Naive B cell (primary cell): ENCODE results near the gene DNAH12. TPM values are rescaled to one million over a fixed set of nuclear protein-coding genes. Genes with fewer than 3 reads are reported as not detected.
"Not testable (repeated sequence)": the region's sequence is repeated elsewhere in the genome, so short reads cannot be mapped to it uniquely, and the experiment has no call there.

ENCODE experiments used
- ATAC-seq, 2 donors: fragments of 150-1000 bp; cut with Tn5 transposase; 2 replicates each; pipeline ENCODE4 v1.10.0; 2021; ENCODE audit warnings: low read depth in 2 of 2, mild to moderate bottlenecking in 2 of 2, moderate library complexity in 2 of 2
- DNase-seq: peaks from one replicate; pipeline ENCODE4 v3.0.0; 2022
- H3K27ac Mint-ChIP-seq, 6 donors: one replicate each; pipeline ENCODE4 v1.8.0; 2020 to 2022; ENCODE audit warnings: mild to moderate bottlenecking in 6 of 6, mixed read lengths in 6 of 6, moderate library complexity in 5 of 6, inconsistent platforms in 2 of 6
- H3K27me3 Mint-ChIP-seq, 3 donors: one replicate each; pipeline ENCODE4 v1.8.0; 2021 to 2022; ENCODE audit warnings: mixed read lengths in 3 of 3, mild to moderate bottlenecking in 1 of 3
- H3K36me3 Mint-ChIP-seq, 2 donors: one replicate each; pipeline ENCODE4 v1.8.0; 2020 to 2022; ENCODE audit warnings: mixed read lengths in 2 of 2, inconsistent platforms in 1 of 2, mild to moderate bottlenecking in 1 of 2
- H3K4me1 Mint-ChIP-seq, 3 donors: one replicate each; pipeline ENCODE4 v1.8.0; 2020 to 2022; ENCODE audit warnings: mixed read lengths in 3 of 3, inconsistent platforms in 1 of 3, mild to moderate bottlenecking in 1 of 3, moderate library complexity in 1 of 3
- H3K4me3 Mint-ChIP-seq, 8 donors: one replicate each; pipeline ENCODE4 v1.8.0; 2020 to 2022; ENCODE audit warnings: mild to moderate bottlenecking in 8 of 8, mixed read lengths in 8 of 8, moderate library complexity in 8 of 8, inconsistent platforms in 2 of 8
- H3K9me3 Mint-ChIP-seq, 7 donors: one replicate each; pipeline ENCODE4 v1.8.0; 2020 to 2022; ENCODE audit warnings: mixed read lengths in 7 of 7, mild to moderate bottlenecking in 5 of 7, inconsistent platforms in 2 of 7, moderate library complexity in 1 of 7
- polyA plus RNA-seq, 6 donors: library from polyadenylated mRNA; unstranded; fragments of 300-500 nt; fragmentation: Illumina TruSeq; gene quantifications; one replicate each; pipeline ENCODE4 v1.2.3, GENCODE V29; 2021; ENCODE audit warnings: low read depth in 6 of 6

The DNAH12 gene
- polyA plus RNA-seq, 6 donors from 2014 or later = 0.11 to 0.71 TPM; not detected in 4

DNA sequence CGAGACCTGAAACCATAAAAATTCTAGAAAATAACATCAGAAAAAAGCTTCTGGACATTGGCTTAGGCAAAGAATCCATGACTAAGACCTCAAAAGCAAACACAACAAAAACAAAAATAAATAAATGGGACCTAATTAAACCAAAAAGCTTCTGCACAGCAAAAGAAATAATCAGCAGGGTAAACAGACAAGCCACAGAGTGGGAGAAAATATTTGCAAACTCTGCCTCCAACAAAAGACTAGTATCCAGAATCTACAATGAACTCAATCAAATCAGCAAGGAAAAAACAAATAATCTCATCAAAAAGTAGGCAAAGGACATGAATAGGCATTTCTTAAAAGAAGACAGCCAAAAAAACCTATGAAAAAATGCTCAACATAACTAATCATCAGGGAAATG lies 59.6 kb downstream of the DNAH12 start:
- no peaks in the 10 kb centered on the region for H3K27me3 Mint-ChIP-seq
- no peak for DNase-seq
- peaks cover 0 to 5% (median 2%) of the 10 kb centered on the region in 7 donors for H3K9me3 Mint-ChIP-seq
- ATAC-seq = no peak
- no peak overlapping the region for H3K27ac Mint-ChIP-seq
- H3K4me3 Mint-ChIP-seq = no peak overlapping the region
- no peaks in the 10 kb centered on the region for H3K4me1 Mint-ChIP-seq
- H3K36me3 Mint-ChIP-seq = no peaks in the 10 kb centered on the region

DNA sequence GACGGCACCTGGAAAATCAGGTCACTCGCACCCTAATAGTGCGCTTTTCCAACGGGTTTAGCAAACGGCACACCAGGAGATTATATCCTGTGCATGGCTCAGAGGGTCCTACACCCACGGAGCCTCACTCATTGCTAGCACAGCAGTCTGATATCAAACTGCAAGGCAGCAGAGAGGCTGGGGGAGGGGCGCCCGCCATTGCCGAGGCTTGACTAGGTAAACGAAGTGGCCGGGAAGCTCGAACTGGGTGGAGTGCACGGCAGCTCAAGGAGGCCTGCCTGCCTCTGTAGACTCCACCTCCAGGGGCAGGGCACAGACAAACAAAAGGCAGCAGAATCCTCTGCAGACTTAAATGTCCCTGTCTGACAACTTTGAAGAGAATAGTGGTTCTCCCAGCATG lies 67.0 kb downstream of the DNAH12 start:
- peaks cover 5 to 26% (median 13%) of the 10 kb centered on the region in 7 donors for H3K9me3 Mint-ChIP-seq
- H3K27me3 Mint-ChIP-seq, DNase-seq, H3K4me1 Mint-ChIP-seq, H3K4me3 Mint-ChIP-seq, ATAC-seq: not testable (repeated sequence)
- peaks cover 0 to 14% of the 10 kb centered on the region in 2 donors for H3K36me3 Mint-ChIP-seq
- peak overlapping the region in 1 of 6 donors; percentile 42 for H3K27ac Mint-ChIP-seq

DNA sequence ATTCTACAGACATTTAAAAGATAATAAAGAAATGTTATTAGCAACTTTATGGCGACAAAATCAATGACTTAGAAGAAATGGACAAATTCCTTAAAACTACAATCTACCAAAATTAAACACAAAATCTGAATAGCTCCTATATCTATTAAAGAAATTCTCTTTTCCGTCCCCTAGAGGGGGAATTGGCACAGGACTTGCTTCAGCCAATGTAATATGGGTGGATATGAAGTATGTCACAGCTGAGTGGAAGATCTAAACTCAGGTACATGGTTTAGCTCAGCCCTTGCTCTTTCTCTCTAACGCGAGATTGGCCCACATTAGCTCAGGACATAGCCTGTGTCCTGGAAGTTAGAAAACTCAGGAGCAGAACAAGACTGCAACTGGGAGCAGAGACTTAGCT lies 79.3 kb downstream of the DNAH12 start:
- no peaks in the 10 kb centered on the region for H3K36me3 Mint-ChIP-seq
- H3K9me3 Mint-ChIP-seq = no peaks in the 10 kb centered on the region
- H3K27me3 Mint-ChIP-seq = no peaks in the 10 kb centered on the region
- H3K4me1 Mint-ChIP-seq = no peaks in the 10 kb centered on the region
- no peak overlapping the region for H3K27ac Mint-ChIP-seq
- no peak overlapping the region for H3K4me3 Mint-ChIP-seq
- ATAC-seq (no peak), DNase-seq (no peak)

DNA sequence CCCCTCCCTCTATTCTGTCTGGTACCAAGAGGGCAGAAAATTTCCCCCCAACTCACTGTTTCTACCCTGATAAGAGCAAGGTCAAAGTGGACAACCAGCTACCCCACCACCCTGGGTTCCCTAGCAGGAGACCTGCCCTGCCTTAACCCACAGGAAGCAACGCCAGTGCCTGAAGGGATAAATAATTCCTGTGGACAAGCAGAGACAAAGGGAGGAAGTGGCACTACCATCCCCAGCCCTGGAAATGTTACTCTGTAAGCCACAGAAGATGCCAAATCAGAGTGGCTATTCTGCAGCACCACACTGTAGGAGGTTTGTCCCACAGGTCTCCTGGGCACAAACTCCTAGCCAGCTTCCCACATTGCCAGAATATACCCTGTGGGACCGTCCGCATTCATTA lies 80.1 kb downstream of the DNAH12 start:
- no peak overlapping the region for H3K27ac Mint-ChIP-seq
- ATAC-seq (no peak), DNase-seq (no peak)
- H3K4me1 Mint-ChIP-seq = no peaks in the 10 kb centered on the region
- H3K4me3 Mint-ChIP-seq = no peak overlapping the region
- H3K27me3 Mint-ChIP-seq = no peaks in the 10 kb centered on the region
- no peaks in the 10 kb centered on the region for H3K36me3 Mint-ChIP-seq
- no peaks in the 10 kb centered on the region for H3K9me3 Mint-ChIP-seq

DNA sequence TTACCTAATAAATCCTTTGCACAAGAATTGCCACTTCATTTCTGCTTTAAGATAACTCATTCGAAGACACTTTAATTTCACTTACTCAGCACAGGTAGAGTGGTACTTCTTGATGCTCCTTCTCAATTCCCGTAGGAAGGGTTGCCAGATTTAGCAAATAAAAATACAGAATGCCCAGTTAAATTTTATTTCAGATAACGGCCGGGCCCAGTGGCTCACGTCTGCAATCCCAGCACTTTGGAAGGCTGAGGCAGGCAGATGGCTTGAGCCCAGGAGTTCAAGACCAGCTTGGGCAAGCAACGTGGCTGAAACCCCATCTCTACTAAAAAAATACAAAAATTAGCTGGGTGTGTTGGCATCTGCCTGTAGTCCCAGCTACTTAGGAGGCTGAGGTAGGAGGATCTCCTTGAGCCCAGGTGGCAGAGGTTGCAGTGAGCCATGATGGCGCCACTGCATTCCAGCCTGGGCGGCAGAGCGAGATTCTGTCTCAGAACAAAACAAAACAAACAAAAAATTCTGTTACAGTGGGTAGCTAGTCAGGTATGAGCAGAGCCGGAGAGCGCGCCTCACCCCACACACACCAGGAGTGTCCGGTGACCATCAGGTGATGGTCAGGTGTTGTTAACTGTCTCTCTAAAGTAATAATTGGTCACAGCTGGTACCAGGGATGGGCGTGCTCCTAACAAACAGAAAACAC lies 92.8 kb downstream of the DNAH12 start:
- no peak overlapping the region for H3K4me3 Mint-ChIP-seq
- H3K9me3 Mint-ChIP-seq = no peaks in the 10 kb centered on the region
- H3K36me3 Mint-ChIP-seq = no peaks in the 10 kb centered on the region
- no peaks in the 10 kb centered on the region for H3K4me1 Mint-ChIP-seq
- ATAC-seq (no peak), DNase-seq (no peak)
- no peak overlapping the region for H3K27ac Mint-ChIP-seq
- peaks cover 0 to 15% (median 5%) of the 10 kb centered on the region in 3 donors for H3K27me3 Mint-ChIP-seq

DNA sequence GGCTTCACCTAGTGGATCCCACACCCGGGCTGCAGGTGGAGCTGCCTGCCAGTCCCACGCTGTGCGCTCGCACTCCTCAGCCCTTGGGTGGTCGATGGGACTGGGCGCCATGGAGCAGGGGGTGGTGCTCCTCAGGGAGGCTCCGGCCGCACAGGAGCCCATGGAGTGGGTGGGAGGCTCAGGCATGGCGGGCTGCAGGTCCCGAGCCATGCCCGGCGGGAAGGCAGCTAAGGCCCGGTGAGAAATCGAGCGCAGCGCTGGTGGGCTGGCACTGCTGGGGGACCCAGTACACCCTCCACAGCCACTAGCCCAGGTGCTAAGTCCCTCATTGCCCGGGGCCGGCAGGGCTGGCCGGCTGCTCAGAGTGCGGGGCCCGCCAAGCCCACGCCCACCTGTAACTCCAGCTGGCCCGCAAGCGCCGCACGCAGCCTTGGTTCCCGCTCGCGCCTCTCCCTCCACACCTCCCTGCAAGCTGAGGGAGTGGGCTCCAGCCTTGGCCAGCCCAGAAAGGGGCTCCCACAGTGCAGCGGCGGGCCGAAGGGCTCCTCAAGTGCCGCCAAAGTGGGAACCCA lies 94.8 kb downstream of the DNAH12 start:
- H3K4me1 Mint-ChIP-seq, ATAC-seq, H3K27ac Mint-ChIP-seq, H3K9me3 Mint-ChIP-seq, DNase-seq, H3K4me3 Mint-ChIP-seq, H3K36me3 Mint-ChIP-seq: not testable (repeated sequence)
- H3K27me3 Mint-ChIP-seq = peaks cover 0 to 12% (median 5%) of the 10 kb centered on the region in 3 donors

DNA sequence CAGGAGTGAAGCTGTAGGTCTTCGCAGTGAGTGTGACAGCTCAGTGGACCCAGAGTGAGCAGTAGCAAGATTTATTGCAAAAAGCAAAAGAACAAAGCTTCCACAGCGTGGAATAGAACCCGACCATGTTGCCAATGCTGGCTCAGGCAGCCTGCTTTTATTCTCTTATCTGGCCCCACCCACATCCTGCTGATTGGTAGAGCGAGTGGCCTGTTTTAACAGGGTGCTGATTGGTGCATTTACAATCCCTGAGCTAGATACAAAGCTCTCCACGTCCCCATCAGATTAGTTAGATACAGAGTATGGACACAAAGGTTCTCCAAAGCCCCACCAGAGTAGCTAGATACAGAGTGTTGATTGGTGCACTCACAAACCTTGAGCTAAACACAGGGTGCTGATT lies 95.7 kb downstream of the DNAH12 start:
- peaks cover 0 to 12% (median 5%) of the 10 kb centered on the region in 3 donors for H3K27me3 Mint-ChIP-seq
- not testable (repeated sequence) for DNase-seq, H3K4me1 Mint-ChIP-seq, H3K9me3 Mint-ChIP-seq, H3K27ac Mint-ChIP-seq, H3K4me3 Mint-ChIP-seq, ATAC-seq, H3K36me3 Mint-ChIP-seq

DNA sequence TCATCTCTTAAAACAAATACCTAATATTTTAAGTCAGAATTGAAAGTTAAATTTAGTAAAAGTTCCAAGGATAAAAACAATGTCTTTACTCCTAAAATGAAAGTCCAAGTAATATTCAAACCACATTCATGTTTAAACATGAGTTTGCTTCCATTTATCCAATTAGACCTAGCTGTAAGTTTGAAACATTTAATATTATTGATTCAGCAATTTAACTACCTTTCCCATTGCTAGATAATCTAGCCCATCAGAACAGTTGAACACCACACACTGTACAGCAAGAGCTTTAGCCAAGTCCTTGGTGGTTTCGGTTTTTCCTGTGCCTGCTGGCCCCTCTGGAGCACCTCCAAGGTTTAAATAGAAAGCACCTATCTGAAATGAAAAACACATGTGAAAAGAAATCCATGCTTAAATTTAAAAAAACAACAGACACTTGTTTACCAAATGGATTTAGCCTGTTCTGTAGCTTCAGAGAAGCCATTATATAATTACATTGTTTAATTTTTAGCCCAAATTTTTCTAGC lies 97.8 kb downstream of the DNAH12 start:
- Mint-ChIP-seq H3K4me3 (no peak overlapping the region), H3K9me3 (no peaks in the 10 kb centered on the region), H3K27me3 (peaks cover 0 to 6% (median 1%) of the 10 kb centered on the region in 3 donors), H3K36me3 (no peaks in the 10 kb centered on the region), H3K4me1 (no peaks in the 10 kb centered on the region), H3K27ac (no peak overlapping the region)
- no peak for ATAC-seq
- DNase-seq = no peak

DNA sequence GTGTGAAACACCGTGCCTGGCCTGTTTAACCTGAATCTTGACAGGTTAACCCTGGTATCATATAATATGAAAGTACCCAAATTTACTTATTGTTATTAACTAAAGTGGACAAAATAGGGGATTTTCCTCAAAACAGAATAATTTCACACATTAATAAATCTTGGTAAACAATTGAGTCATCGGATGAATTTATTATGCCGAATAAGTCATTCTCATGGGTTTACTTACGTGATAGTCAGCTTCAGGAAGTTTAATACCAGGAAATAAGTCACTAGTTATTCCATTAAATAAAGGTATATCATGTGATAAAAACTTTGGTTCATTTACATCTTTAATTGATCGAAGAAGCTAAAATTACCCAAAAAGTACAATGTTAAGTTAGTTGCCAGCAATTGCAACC lies 99.7 kb downstream of the DNAH12 start:
- Mint-ChIP-seq H3K4me1 (no peaks in the 10 kb centered on the region), H3K27me3 (peaks cover under 1 to 9% (median 9%) of the 10 kb centered on the region in 3 donors), H3K27ac (no peak overlapping the region), H3K4me3 (no peak overlapping the region), H3K9me3 (peaks cover 0 to 8% (median 5%) of the 10 kb centered on the region in 7 donors), H3K36me3 (no peaks in the 10 kb centered on the region)
- no peak for DNase-seq
- no peak for ATAC-seq

DNA sequence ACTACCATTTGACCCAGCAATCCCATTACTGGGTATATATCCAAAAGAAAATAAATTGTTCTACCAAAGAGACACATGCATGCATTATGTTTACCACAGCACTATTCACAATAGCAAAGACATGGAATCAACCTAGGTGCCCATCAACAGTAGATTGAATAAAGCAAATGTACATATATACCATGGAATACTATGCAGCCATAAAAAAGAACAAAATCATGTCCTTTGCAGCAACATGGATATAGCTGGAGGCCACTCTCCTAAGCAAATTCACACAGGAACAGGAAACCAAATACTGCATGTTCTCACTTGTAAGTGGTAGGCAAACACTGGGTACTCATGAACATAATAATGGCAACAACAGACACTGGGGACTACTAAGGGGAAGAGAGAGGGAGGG lies 104.0 kb downstream of the DNAH12 start:
- ATAC-seq, H3K4me3 Mint-ChIP-seq, H3K27ac Mint-ChIP-seq, H3K9me3 Mint-ChIP-seq, H3K4me1 Mint-ChIP-seq, H3K36me3 Mint-ChIP-seq, DNase-seq: not testable (repeated sequence)
- H3K27me3 Mint-ChIP-seq = peaks cover 7 to 16% (median 16%) of the 10 kb centered on the region in 3 donors

DNA sequence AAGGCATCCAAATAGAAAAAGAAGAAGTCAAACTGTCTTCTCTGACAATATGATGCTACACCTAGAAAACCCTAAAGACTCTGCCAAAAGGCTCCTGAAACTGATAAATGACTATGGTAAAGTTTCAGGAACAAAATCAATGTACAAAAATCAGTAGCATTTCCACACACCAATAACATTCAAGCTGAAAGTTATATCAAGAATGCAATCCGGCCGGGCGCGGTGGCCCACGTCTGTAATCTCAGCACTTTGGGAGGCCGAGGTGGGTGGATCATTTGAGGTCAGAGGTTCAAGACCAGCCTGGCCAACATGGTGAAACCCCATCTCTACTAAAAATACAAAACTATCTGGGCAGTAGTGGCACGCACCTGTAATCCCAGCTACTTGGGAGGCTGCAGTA lies 105.7 kb downstream of the DNAH12 start:
- not testable (repeated sequence) for DNase-seq, H3K9me3 Mint-ChIP-seq, H3K4me1 Mint-ChIP-seq, H3K27ac Mint-ChIP-seq, H3K4me3 Mint-ChIP-seq, H3K36me3 Mint-ChIP-seq, ATAC-seq
- H3K27me3 Mint-ChIP-seq = peaks cover 7 to 16% (median 16%) of the 10 kb centered on the region in 3 donors

DNA sequence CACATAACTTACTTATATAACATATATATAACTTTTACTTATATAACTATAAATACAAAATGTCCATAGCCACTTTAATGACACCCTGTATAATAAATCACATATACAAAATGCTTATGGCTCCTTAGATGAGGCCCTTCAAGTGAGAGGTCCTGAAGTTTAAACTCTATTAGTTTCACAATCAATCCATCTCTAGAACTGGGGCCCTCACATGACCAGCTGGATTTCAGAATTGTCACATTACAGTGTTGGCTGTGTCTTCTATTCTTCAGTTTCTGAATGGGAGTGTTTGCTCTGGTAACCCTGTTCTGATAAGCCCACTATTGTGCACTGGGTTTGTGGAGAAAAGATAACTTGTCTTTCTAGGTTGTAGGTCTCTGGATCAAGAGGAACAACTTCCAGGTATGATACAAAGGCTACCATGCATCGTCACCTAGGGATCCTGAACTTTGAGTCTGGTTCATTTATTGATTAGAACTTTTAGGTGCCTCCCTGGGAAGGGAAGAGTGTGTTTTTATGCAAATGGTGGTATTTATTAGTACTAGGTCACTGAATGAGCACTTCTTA lies 107.9 kb downstream of the DNAH12 start:
- H3K4me1 Mint-ChIP-seq = no peaks in the 10 kb centered on the region
- no peak overlapping the region for H3K4me3 Mint-ChIP-seq
- DNase-seq (no peak), ATAC-seq (no peak)
- H3K9me3 Mint-ChIP-seq = peaks cover 0 to 10% (median 5%) of the 10 kb centered on the region in 7 donors
- H3K27me3 Mint-ChIP-seq = peaks cover 7 to 16% (median 13%) of the 10 kb centered on the region in 3 donors
- no peak overlapping the region for H3K27ac Mint-ChIP-seq
- H3K36me3 Mint-ChIP-seq = no peaks in the 10 kb centered on the region

DNA sequence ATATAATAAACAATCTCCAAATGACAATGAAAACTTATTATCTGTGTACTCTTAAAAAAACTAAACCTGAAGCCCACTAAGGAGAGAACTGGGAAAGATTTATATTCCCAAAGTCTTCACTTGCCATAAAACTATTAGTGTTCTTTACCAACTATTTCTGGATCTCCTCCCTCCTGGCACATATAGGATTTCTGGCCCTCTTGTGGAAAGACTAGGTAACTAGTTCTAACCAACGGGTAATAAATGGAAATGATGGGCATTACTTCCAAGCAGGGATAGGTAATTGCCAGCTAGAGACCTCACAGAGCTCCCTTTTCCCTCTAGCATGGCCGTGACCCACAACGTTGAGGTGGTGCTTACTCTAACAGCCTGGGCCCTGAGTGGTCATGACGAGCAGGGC lies 110.1 kb downstream of the DNAH12 start:
- Mint-ChIP-seq H3K9me3 (no peaks in the 10 kb centered on the region), H3K27me3 (peaks cover 2 to 3% (median 3%) of the 10 kb centered on the region in 3 donors), H3K27ac (no peak overlapping the region), H3K4me1 (no peaks in the 10 kb centered on the region), H3K36me3 (no peaks in the 10 kb centered on the region), H3K4me3 (no peak overlapping the region)
- no peak for DNase-seq
- no peak for ATAC-seq

DNA sequence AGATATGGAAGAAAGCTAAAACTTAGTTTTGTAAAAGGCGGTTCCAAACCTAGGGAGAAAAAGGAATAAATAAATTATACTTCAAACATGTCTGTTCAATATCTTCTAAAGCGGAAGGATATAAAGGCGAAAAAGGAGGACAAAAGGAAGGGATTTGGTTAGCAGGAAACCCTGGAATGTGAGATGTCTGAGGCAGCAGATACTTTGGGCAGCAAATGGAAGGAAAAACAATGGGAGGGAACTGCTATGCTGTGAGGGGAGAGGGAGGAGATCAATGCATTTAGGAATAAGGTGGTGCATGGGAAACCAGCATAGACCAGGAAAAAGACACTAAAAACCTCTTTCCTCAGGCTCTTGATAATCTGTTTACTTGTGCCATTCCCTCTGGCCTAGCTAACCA lies 120.8 kb downstream of the DNAH12 start:
- Mint-ChIP-seq H3K4me1 (no peaks in the 10 kb centered on the region), H3K4me3 (no peak overlapping the region), H3K27me3 (peaks cover 0 to 4% (median 0%) of the 10 kb centered on the region in 3 donors), H3K36me3 (no peaks in the 10 kb centered on the region), H3K27ac (no peak overlapping the region), H3K9me3 (no peaks in the 10 kb centered on the region)
- no peak for DNase-seq
- ATAC-seq = no peak
